Uterus (tissue), 4 donors: Measurements from ENCODE around the gene SGK1. TPM values are rescaled to one million over a fixed set of nuclear protein-coding genes. Genes with fewer than 3 reads are reported as not detected.
A peak's percentile ranks its signal among the peaks of the same experiment; 100 is the strongest.
"Not testable (repeated sequence)": the region's sequence is repeated elsewhere in the genome, so short reads cannot be mapped to it uniquely, and the experiment has no call there.

Experiments used
- DNase-seq, 2 donors: peaks; one replicate each; pipeline ENCODE4 v3.0.0-alpha.2; 2019 to 2020
- H3K27ac ChIP-seq, 2 donors: fragments of 200-600 bp; sonication (generic); 1 replicate in 1 of 2; 2 replicates in 1 of 2; pipeline ENCODE4 v1.5.1; 2016 to 2018
- H3K27me3 ChIP-seq, 2 donors: fragments of 200-600 bp; sonication (generic); one replicate each; pipeline ENCODE4 v1.5.1; 2018 to 2019; ENCODE audit warnings: control low read depth in 1 of 2
- H3K36me3 ChIP-seq, 2 donors: fragments of 200-600 bp; sonication (generic); one replicate each; pipeline ENCODE4 v1.5.1; 2019; ENCODE audit warnings: control low read depth in 1 of 2
- H3K4me1 ChIP-seq, 2 donors: fragments of 200-600 bp; sonication (generic); one replicate each; pipeline ENCODE4 v1.5.1; 2018 to 2019; ENCODE audit warnings: control low read depth in 1 of 2
- H3K4me3 ChIP-seq, 2 donors: fragments of 200-600 bp; sonication (generic); 1 replicate in 1 of 2; 2 replicates in 1 of 2; pipeline ENCODE4 v1.5.1; 2018 to 2019; ENCODE audit warnings: mild to moderate bottlenecking in 1 of 2
- H3K9me3 ChIP-seq, 2 donors: fragments of 200-600 bp; sonication (generic); one replicate each; pipeline ENCODE4 v1.5.1; 2019; ENCODE audit warnings: control low read depth in 1 of 2
- POLR2A ChIP-seq, 2 donors: fragments of 450-650 bp; IDR thresholded peaks; one replicate each; pipeline ENCODE4 v1.6.1; 2016; ENCODE audit warnings: antibody characterized with exemption in 2 of 2, mild to moderate bottlenecking in 1 of 2, moderate library complexity in 1 of 2
- intact Hi-C: fragments of 100-400 bp; cut with DNase I; formaldehyde crosslinking; loops from one replicate; pipeline ENCODE4 v1.15.1; 2023; ENCODE audit warnings: low total_unique reads
- total RNA-seq, 4 donors: library from RNA; depleted of rRNA in 3 of 4; stranded (reverse); fragments of >200 nt in 3 of 4; gene quantifications; one replicate each; pipeline versions ENCODE4 v1.1.0 to v1.2.4, GENCODE V29; 2014 to 2023
- TF ChIP-seq, protein P1 (sequence below), 4 experiments: fragments of 200-600 bp in 2 of 4; fragments of 450-650 bp in 2 of 4; sonication (generic) in 2 of 4; IDR thresholded peaks; one replicate each; pipeline ENCODE4 v1.5.1; 2016 to 2019; ENCODE audit warnings: antibody characterized with exemption in 4 of 4, mild to moderate bottlenecking in 2 of 4, moderate library complexity in 1 of 4
- donor health status: DM: yes; HTN: yes; CAD: no.

SGK1 gene
- total RNA-seq, 4 donors from 2014 or later: 47.1 to 75.0 (median 59.8) TPM

- no peaks in the 10 kb centered on the region for H3K9me3 ChIP-seq
- intact Hi-C loops: no loop called here
- no peak overlapping the region for H3K27ac ChIP-seq
- H3K4me1 ChIP-seq: no peaks in the 10 kb centered on the region
- H3K4me3 ChIP-seq: no peak overlapping the region
- H3K36me3 ChIP-seq: no peaks in the 10 kb centered on the region
- no peak for TF ChIP-seq POLR2A (IDR thresholded peaks at IDR 0.05)
- TF ChIP-seq, protein P1, sequence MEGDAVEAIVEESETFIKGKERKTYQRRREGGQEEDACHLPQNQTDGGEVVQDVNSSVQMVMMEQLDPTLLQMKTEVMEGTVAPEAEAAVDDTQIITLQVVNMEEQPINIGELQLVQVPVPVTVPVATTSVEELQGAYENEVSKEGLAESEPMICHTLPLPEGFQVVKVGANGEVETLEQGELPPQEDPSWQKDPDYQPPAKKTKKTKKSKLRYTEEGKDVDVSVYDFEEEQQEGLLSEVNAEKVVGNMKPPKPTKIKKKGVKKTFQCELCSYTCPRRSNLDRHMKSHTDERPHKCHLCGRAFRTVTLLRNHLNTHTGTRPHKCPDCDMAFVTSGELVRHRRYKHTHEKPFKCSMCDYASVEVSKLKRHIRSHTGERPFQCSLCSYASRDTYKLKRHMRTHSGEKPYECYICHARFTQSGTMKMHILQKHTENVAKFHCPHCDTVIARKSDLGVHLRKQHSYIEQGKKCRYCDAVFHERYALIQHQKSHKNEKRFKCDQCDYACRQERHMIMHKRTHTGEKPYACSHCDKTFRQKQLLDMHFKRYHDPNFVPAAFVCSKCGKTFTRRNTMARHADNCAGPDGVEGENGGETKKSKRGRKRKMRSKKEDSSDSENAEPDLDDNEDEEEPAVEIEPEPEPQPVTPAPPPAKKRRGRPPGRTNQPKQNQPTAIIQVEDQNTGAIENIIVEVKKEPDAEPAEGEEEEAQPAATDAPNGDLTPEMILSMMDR (IDR thresholded peaks at IDR 0.05): no peak
- no peak for DNase-seq
- no peaks in the 10 kb centered on the region for H3K27me3 ChIP-seq
These were observed 121.2 kb downstream of the SGK1 start for GRCh38 chr6:134196568-134197193.

GRCh38 chr6:134195985-134196384 lies 121.9 kb downstream of the SGK1 start:
- Histone ChIP-seq H3K27ac (no peak overlapping the region), H3K36me3 (no peaks in the 10 kb centered on the region), H3K4me1 (no peaks in the 10 kb centered on the region), H3K9me3 (no peaks in the 10 kb centered on the region), H3K4me3 (no peak overlapping the region), H3K27me3 (no peaks in the 10 kb centered on the region)
- DNase-seq: no peak
- intact Hi-C loops: no loop called here
- TF ChIP-seq POLR2A (IDR thresholded peaks at IDR 0.05): no peak
- TF ChIP-seq, protein P1 (IDR thresholded peaks at IDR 0.05): no peak

DNA sequence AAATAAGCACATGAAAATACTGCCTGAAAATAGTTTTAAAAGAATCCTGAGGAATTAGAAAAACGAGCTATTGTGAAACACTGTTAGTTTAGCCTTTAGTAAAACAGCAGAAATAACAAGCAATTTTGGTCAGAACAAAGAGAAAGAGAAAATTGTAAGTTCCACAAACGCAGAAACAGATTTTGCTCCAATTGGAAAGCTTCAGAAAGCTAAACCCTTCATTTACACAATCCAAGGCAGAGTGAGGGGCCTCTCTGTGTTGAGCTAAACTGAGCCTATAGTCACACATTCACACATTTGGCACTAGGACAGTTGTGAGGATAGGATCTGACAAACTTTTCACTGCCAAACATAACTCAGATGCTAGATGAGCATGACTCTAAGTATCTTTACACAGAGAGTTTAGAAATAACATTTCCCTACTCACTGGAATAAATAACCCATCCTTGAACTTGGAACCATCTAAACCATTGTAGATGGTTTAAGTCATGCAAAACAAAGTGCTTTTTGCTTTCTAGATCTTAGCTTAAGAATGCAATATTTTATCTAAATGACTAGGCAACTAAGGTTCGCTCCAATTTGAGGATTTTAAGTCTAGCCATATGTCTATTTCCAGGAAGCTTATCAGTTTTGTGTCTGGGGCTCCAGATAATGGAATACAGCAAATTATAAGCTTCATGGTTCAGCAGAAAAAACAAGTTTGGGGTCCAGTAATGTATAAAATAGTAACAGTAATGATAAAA lies 122.6 kb downstream of the SGK1 start:
- intact Hi-C loops: no loop called here
- TF ChIP-seq, protein P1 (IDR thresholded peaks at IDR 0.05): no peak
- no peak for TF ChIP-seq POLR2A (IDR thresholded peaks at IDR 0.05)
- Histone ChIP-seq H3K4me3 (no peak overlapping the region), H3K27me3 (no peaks in the 10 kb centered on the region), H3K9me3 (no peaks in the 10 kb centered on the region), H3K4me1 (no peaks in the 10 kb centered on the region), H3K27ac (peak overlapping the region in 1 of 2 donors; percentile 41), H3K36me3 (no peaks in the 10 kb centered on the region)
- no peak for DNase-seq

DNA sequence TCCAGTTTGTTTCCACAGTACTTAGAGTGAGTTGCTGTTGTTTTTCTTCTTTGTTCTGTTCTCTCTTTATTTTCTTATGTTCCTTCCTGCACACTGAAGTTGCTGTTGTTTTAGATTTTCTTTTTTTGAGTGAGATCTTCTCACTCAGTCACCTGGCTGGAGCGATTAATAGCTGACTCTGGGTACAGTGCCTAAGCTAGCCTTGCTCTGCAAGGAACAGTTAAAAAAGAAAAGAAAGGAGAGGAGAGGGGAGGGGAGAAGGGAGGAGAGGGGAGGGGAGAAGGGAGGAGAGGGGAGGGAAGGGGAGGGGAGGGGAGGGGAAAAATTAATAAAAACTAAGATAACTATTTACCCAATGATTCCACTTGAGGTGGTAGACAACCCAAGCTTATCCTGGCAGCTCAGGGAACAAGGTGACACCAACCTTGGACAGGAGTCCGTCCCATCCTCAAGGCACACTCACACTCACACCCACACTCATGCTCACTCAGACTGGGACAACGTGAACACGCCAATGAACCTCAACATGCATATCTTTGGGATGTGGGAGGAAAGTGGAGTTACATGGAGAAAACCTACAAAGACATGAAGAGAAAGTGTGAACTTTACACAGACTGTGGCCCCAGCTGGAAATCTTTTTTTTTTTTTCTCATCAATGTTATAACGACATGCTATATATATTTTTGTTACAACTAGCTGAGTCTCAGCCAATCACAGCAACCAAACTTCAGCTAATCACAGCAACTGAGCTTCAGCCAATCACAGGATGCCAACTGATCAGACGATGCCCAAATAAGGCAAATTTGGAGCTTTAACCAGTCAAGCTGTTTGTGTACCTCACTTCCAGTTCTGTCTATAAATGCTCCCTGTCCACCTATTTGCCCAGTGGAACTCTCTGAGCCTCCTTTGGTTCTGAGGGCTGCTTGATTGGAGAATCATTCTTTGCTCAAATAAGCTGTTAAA lies 124.1 kb downstream of the SGK1 start:
- intact Hi-C loops: no loop called here

GRCh38 chr6:134192609-134193008 lies 125.3 kb downstream of the SGK1 start:
- DNase-seq, H3K27me3 ChIP-seq, H3K27ac ChIP-seq, H3K4me1 ChIP-seq, H3K4me3 ChIP-seq, H3K9me3 ChIP-seq, intact Hi-C loops, H3K36me3 ChIP-seq: not testable (repeated sequence)

More for the DNA sequence above, 124.1 kb downstream of the SGK1 start:
- H3K4me1 ChIP-seq: no peaks in the 10 kb centered on the region
- no peak overlapping the region for H3K27ac ChIP-seq
- no peak for TF ChIP-seq POLR2A (IDR thresholded peaks at IDR 0.05)
- TF ChIP-seq, protein P1 (IDR thresholded peaks at IDR 0.05): no peak
- no peak overlapping the region for H3K4me3 ChIP-seq
- no peaks in the 10 kb centered on the region for H3K9me3 ChIP-seq
- no peak for DNase-seq
- H3K36me3 ChIP-seq: no peaks in the 10 kb centered on the region
- H3K27me3 ChIP-seq: no peaks in the 10 kb centered on the region
